H1 (cell line): ENCODE results near the gene DUSP2. TPM values are rescaled to one million over a fixed set of nuclear protein-coding genes. Genes with fewer than 3 reads are reported as not detected.

ENCODE experiments used
- CBX8 ChIP-seq: fragments of 300-800, 300-1000 bp; sonication (generic); IDR thresholded peaks from 2 replicates; pipeline ENCODE4 v1.7.1; 2016; ENCODE audit warnings: low read depth, low read length, borderline replicate concordance
- TAF1 ChIP-seq: IDR thresholded peaks from 2 replicates; pipeline ENCODE4 v1.6.1; 2011; ENCODE audit warnings: mild to moderate bottlenecking, low read depth, low read length
- TCF12 ChIP-seq: IDR thresholded peaks from 2 replicates; pipeline ENCODE4 v1.6.1; 2011; ENCODE audit warnings: low read depth, mild to moderate bottlenecking, low read length
- polyA plus RNA-seq, 7 experiments: library from polyadenylated mRNA; depleted of rRNA in 3 of 7; stranded (reverse) in 5 of 7; unstranded in 2 of 7; fragments of >200 nt in 5 of 7; fragments of 200-250 nt in 2 of 7; gene quantifications; 1 replicate in 5 of 7; 2 replicates in 1 of 7; 4 replicates in 1 of 7; pipeline versions ENCODE4 v1.2.1 to v1.2.3, GENCODE V29; 2011 to 2013; ENCODE audit warnings: missing spikeins in 2 of 7, mixed read lengths in 2 of 7
- total RNA-seq: library from RNA; stranded (reverse); fragmentation: NEBNext Ultra II Directional; extraction: Animal tissue kit (Norgen Biotek cat#: 25700); gene quantifications from 2 replicates; pipeline ENCODE4 v1.2.1, GENCODE V29; 2021

DUSP2 gene
- total and polyA plus RNA-seq, 2 of the 8 experiments (the other 6 are each of a cell fraction or from before 2014, with no cell fraction given) = 10.1 to 10.4 TPM

- no peak for TF ChIP-seq CBX8
- no peak for TF ChIP-seq TCF12
- no peak for TF ChIP-seq TAF1
Measured at GRCh38 chr2:96170626-96171025, 25.4 kb upstream of the DUSP2 start (continued).
